Left renal cortex interstitium (tissue), 4 donors: ENCODE measurements around the gene SNX8. TPM values are rescaled to one million over a fixed set of nuclear protein-coding genes. Genes with fewer than 3 reads are reported as not detected.
A peak's percentile ranks its signal among the peaks of the same experiment; 100 is the strongest.
"Not testable (repeated sequence)": the region's sequence is repeated elsewhere in the genome, so short reads cannot be mapped to it uniquely, and the experiment has no call there.

Experiments used
- DNase-seq, 4 donors: peaks; one replicate each; pipeline ENCODE4 v3.0.0-alpha.2; 2013; ENCODE audit warnings: low read depth in 4 of 4, low spot score in 2 of 4, missing footprints in 1 of 4
- polyA plus RNA-seq, 4 donors: library from polyadenylated mRNA; unstranded; fragments of 120-200 nt; gene quantifications; one replicate each; pipeline ENCODE4 v1.2.1, GENCODE V29; 2013; ENCODE audit not compliant: insufficient read length in 4 of 4

Gene SNX8
- polyA plus RNA-seq, 4 donors = 33.0 to 38.1 (median 35.9) TPM

DNA sequence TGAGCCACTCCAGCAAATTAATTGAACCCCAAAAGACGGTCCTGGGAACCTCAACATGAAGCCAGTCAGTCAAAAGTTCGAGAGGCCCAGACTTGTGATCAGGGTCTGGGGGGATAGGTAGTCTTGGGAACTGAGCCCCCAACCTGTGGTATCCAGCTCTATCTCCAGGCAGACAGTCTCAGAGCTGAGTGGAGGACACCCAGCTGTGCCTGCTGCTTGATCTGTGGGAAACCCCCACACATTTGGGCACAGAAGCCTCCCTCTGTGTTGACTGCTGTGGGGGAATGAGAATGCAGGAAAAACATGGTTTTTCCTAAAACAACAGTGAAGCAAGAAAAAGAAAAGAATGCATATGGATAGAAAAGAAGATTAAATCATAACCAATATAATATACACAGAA, 16.3 kb upstream of the SNX8 start:
- no peak for DNase-seq

DNA sequence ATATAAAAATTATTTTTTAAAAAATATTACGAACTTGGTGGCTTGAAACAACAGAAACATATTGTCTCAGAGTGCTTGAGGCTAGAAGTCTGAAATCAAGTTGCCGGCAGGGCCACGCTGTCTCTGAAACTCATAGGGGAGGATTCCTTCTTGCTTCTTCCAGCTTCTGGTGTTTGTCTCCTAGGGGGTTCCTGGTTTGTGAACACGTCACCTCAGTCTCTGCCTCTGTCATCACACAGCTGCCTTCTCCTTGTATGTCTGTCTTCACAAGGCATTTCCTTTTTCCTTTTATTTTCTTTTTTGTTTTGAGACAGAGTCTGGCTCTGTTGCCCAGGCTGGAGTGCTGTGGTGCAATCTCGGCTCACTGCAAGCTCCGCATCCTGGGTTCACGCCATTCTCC, 12.7 kb upstream of the SNX8 start:
- DNase-seq = no peak

- DNase-seq = no peak
Observed at GRCh38 chr7:2325162-2325561, 10.9 kb upstream of the SNX8 start.

GRCh38 chr7:2321020-2321419, 6.8 kb upstream of the SNX8 start:
- no peak for DNase-seq

- DNase-seq = no peak
Observed at GRCh38 chr7:2317556-2318293, 3.5 kb upstream of the SNX8 start.

DNA sequence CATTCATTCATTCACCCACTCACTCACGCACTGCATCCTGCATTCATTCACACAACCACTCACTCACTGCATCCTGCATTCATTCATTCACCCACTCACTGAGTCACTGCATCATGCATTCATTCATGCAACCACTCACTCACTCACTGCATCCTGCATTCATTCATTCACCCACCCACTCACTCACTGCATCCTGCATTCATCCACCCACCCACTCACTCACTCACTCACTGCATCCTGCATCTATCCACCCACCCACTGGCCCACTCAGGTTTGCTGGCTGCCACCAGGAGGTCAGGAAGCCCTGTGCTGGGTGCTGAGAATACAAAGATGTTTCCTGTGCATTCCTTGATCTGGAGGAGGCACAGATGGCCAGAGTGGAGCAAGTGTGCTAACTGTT, 2.3 kb upstream of the SNX8 start:
- no peak for DNase-seq

DNA sequence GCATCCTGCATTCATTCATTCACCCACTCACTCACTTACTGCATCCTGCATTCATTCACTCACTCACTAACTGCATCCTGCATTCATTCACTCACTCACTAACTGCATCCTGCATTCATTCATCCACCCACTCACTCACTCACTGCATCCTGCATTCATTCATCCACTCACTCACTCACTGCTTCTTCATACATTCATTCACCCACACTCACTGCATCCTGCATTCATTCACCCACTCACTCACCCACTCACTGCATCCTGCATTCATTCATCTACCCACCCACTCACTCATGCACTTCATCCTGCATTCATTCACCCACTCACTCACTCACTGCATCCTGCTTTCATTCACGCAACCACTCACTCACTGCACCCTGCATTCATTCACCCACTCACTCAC, 1.5 kb upstream of the SNX8 start:
- no peak for DNase-seq

DNA sequence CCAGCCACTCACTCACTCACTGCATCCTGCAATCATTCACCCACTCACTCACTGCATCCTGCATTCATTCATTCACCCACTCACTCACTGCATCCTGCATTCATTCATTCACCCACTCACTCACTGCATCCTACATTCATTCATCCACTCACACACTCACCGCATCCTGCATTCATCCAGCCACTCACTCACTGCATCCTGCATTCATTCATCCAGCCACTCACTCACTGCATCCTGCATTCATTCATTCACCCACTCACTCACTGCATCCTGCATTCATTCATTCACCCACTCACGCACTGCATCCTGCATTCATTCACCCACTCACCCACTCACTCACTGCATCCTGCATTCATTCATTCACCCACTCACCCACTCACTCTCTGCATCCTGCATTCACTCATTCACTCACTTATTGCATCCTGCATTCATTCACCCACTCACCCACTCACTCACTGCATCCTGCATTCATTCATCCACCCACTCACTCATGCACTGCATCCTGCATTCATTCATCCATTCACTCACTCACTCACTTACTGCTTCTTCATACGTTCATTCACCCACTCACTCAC, 802 bp upstream of the SNX8 start:
- not testable (repeated sequence) for DNase-seq

DNA sequence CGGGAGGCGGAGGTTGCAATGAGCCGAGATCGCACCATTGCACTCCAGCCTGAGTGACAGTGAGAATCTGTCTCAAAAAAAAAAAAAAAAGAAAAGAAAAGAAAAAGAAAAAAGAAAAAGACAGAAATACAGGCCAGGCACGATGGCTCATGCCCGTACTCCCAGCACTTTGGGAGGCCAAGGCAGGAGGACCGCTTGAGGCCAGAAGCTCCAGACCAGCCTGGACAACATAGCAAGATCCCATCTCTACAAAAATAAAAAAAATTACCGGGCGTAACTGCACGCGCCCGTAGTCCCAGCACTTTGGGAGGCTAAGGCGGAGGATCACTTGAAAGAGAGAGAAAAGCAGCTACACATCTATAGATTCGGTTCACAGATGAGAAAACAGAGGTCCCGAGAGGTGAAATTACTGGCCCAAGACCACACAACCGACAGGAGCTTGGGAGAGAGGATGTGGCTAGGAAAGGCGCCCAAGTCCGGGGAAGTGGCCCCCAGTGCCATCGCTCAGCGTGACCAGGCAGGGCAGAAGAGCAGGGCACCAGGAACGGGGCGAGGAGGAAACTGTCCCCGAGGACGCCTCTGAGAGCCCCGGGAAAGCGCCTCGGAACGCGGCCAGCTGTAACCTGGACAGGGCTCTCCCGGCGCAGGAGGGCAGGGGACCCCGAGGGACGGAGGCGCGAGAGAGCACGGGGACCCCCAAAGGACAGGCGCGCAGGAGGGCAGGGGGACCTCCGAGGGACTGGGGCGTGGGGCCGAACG, 612 bp downstream of the SNX8 start:
- DNase-seq = no peak

GRCh38 chr7:2312267-2312929, 1.8 kb downstream of the SNX8 start:
- DNase-seq = no peak

DNA sequence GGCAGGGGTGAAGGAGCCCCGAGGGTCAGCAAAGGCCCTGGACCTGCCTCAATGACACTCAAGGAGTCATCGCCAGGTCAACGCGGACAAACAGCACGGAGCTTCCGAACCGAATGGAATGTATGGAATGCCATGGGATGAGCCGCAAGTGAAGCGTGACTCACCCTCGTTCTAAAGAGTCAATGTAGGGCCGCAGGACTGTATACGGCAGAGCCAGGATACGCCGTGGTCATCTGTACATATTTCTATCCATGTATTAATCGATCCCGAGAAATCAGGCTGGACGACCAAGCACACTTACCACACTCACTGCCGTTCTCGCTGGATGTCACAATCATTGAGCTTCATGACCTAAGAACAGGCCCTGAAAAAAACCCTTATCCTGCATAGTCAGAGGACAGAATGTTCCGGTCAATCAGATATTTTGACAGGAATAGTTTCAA, 4.3 kb downstream of the SNX8 start:
- DNase-seq = peak in 2 of 4 donors; percentile 19 to 46

DNA sequence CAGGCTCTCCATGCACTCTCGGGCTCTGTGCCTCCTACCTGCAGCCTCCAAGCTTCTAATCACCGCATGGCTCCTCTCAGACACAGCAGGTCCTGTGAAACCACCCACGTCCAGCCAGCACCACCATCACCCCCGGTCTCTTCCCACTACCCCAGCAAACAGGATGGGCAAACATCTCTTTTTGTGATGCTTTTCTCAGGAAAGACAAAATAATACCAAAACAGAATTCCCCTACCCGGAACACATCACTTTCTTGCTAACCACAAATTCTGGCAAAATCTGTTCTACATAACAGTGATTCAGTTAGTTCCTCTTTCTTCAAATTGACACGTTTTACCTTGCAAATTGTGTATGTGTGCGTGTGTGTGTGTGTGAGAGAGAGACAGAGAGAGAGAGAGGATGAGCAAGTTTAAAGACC, 6.5 kb downstream of the SNX8 start:
- DNase-seq = no peak

DNA sequence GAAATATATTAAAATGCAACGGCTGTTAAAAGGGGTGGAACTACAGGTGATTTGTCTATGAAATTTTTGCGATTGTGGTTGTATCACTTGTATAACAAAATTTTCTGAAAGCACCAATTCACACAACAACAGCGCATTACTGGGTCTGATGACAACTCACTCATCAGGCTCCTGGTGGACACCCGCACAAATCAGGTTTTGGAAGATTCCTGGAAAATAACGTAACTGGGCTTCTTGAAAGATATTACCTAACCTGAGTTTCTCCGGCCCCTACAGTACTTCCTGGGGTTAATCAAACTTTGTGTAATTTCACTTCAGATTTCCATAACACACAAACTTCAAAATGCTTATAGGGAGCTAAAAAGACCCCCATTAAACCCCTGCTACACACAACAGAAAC, 7.6 kb downstream of the SNX8 start:
- DNase-seq = no peak

- not testable (repeated sequence) for DNase-seq
Observed at GRCh38 chr7:2305258-2305657, 9.0 kb downstream of the SNX8 start.

GRCh38 chr7:2303520-2303919, 10.7 kb downstream of the SNX8 start:
- DNase-seq = not testable (repeated sequence)

DNA sequence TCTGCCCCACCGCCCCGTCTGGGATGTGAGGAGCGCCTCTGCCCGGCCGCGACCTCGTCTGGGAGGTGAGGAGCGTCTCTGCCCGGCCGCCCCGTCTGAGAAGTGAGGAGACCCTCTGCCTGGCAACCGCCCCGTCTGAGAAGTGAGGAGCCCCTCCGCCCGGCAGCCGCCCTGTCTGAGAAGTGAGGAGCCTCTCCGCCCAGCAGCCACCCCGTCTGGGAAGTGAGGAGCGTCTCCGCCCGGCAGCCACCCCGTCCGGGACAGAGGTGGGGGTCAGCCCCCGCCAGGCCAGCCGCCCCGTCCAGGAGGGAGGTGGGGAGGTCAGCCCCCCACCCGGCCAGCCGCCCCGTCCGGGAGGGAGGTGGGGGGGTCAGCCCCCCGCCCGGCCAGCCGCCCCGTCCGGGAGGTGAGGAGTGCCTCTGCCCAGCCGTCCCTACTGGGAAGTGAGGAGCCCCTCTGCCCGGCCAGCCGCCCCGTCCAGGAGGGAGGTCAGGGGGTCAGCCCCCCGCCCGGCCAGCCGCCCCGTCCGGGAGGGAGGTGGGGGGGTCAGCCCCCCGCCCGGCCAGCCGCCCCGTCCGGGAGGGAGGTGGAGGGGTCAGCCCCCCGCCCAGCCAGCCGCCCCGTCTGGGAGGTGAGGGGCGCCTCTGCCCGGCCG, 11.4 kb downstream of the SNX8 start:
- DNase-seq = not testable (repeated sequence)

DNA sequence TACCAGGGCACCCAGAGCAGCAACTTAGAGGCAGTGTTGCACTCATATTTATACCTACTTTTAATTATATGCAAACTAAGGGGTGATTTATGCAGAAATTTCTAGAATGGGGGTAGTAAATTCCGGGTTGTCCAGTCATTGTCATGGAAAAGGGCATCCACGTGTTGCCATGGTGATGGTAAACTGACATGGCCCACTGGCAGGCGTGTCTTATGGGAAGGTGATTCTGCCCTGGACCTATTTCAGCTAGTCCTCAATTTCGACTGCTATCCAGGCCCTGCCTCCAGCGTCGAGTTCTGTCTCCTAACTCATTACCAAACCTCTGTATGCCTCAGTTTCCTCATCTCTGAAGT, 12.8 kb downstream of the SNX8 start:
- DNase-seq = no peak

DNA sequence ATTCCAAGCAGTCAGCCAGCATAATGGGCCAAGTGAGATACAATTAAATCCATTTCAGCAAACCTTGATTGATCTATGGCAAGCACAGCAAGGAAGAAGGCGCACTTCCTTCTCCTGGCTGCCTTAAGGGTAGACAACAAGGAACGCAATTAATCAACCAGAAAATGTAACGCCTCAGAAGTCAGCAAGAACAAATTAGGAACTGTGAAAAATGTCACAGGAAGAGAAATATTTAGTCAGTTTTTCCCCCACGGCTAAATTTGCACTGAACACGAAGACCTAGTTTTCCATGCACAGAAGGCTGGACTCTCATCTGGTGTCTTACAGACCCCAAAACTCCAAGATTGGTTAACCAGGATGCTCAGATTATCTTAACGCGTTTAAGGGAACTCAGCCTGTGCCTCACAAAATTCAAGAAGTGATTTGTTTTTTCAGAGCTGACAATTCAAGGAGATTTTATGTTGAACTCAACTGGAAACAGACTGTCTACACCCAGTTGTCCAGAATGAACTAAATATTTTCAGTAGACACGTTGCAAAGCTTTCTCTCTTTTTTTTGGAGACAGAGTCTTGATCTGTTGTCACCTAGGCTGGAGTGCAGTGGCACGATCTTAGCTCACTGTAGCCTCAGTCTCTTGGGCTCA, 14.2 kb downstream of the SNX8 start:
- DNase-seq = no peak

GRCh38 chr7:2299131-2299829, 15.0 kb downstream of the SNX8 start:
- DNase-seq = no peak

DNA sequence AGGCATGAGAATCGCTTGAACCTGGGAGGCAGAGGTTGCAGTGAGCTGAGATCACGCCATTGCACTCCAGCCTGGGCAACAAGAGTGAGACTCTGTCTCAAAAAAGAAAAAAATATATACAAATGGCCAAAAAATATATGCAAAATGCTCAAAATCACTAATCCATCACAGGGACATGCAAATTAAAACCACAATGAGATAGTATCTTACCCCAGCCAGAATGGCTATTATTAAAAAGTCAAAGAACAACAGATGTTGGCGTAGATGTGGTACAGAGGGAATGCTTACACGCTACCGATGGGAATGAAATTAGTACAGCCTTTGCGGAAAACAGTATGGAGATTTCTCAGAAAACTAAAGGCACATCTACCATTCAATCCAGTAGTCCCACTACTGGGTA, 17.4 kb downstream of the SNX8 start:
- DNase-seq = no peak
